ENCODE results near the gene YIPF6.

DNA sequence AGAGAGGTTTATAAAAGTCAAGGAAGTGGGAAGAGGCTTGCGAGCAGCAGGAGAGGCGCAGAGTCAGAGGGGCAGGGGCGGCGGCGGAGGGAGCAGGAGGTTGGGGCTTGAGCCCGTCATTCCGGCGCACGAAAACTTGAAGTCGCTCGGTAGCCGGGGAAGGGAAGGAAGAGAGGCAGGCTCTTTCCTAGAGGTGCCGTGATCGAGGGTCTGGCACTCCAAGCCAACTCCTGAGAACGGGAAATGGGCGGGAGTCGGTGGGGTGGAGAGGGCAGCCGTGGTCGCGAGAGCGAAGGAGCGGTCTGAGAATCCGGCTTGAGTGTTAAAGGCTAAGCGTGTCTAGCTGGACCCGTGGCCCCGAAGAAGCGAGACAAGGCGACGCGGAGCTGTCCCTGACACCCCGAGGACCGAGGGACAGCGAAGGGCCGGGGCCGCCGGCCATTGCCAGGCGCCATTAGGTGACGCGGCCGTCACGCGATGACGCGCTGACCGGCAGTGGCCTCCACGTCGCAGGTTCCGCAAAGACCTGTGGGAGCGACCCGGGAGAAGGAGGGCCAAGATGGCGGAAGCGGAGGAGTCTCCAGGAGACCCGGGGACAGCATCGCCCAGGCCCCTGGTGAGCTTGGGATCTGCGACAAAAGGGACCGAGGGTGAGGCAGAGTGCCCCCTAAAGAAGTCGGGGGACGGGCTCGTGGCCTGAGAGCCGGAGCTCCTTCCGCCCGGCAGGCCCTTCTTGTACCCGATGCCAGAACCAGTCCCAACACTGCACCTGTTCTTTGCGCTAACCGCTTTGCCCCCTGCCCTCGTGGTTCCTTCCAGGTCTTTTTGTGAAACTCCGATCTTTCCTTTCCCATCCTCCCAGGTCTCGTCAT, at the start of gene YIPF6:
- TF ChIP-seq POLR2A (IDR thresholded peaks at IDR 0.05) (peak in 1 of 2 donors; percentile 80), POLR2AphosphoS5 (IDR thresholded peaks at IDR 0.05) (peak in 2 of 3 donors; percentile 50 to 61), EP300 (IDR thresholded peaks at IDR 0.05) (no peak)
- TF ChIP-seq, protein P1, sequence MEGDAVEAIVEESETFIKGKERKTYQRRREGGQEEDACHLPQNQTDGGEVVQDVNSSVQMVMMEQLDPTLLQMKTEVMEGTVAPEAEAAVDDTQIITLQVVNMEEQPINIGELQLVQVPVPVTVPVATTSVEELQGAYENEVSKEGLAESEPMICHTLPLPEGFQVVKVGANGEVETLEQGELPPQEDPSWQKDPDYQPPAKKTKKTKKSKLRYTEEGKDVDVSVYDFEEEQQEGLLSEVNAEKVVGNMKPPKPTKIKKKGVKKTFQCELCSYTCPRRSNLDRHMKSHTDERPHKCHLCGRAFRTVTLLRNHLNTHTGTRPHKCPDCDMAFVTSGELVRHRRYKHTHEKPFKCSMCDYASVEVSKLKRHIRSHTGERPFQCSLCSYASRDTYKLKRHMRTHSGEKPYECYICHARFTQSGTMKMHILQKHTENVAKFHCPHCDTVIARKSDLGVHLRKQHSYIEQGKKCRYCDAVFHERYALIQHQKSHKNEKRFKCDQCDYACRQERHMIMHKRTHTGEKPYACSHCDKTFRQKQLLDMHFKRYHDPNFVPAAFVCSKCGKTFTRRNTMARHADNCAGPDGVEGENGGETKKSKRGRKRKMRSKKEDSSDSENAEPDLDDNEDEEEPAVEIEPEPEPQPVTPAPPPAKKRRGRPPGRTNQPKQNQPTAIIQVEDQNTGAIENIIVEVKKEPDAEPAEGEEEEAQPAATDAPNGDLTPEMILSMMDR (IDR thresholded peaks at IDR 0.05): no peak
